ENCODE data around the gene TXNL4B.

DNA sequence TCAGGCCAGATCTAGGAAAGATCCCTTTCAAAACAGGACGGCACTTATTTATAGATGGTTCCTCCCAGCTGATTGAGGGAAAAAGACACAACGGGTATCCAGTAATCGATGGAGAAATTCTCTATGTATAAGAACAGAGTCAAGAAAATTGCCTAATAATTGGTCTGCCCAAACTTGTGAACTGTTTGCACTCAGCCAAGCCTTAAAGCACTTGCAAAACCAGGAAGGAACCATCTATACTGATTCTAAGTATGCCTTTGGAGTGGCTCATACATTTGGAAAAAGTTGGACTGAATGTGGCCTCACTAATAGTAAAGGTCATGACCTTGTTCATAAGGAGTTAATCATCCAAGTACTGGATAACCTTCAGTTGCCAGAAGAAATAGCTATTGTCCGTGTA is 24.5 kb downstream of the TXNL4B start:
- no peak for TF ChIP-seq POLR2A (IDR thresholded peaks at IDR 0.05)
- TF ChIP-seq, protein P1, sequence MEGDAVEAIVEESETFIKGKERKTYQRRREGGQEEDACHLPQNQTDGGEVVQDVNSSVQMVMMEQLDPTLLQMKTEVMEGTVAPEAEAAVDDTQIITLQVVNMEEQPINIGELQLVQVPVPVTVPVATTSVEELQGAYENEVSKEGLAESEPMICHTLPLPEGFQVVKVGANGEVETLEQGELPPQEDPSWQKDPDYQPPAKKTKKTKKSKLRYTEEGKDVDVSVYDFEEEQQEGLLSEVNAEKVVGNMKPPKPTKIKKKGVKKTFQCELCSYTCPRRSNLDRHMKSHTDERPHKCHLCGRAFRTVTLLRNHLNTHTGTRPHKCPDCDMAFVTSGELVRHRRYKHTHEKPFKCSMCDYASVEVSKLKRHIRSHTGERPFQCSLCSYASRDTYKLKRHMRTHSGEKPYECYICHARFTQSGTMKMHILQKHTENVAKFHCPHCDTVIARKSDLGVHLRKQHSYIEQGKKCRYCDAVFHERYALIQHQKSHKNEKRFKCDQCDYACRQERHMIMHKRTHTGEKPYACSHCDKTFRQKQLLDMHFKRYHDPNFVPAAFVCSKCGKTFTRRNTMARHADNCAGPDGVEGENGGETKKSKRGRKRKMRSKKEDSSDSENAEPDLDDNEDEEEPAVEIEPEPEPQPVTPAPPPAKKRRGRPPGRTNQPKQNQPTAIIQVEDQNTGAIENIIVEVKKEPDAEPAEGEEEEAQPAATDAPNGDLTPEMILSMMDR (IDR thresholded peaks at IDR 0.05), result no peak
